ENCODE measurements around the gene MMD. TPM values are rescaled to one million over a fixed set of nuclear protein-coding genes. Genes with fewer than 3 reads are reported as not detected.
"Not testable (repeated sequence)": the region's sequence is repeated elsewhere in the genome, so short reads cannot be mapped to it uniquely, and the experiment has no call there.

MMD gene
- total RNA-seq, 6 experiments from 2014 or later, result 2.8 to 17.2 (median 12.4) TPM

DNA sequence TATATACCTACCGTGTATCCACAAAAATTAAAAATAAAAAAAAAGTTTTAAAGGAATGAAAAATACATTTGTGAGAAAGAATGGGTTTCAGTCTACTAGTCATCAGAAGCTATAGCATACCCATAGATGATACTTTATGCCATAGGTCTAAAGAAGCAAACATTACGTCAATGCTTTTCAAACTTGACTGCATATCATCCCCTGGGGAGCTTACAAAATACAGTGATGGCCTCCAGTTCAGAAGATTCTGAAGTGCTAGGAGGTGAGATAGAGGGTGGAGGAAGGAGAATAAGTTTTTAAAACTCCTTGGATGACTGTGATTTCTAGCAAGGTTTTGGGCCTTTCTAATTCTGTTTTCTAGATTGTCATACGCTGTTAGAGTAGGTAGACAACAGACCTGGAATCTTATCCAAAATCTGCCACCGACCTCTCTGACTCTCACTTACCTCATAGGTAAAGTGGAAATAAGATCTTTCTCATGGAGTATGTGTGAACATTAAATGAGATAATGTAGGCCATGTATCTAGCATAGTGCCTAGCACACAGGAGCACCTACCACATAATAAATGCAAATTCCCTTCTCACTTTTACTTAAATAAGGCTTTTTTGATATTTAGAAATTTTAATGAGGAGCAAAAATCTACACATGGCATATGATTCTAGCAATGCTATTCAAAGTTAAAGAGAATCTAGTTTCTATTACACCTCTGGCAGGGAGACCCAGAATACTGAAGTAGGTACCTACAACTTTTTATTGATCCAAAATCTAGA, 12.4 kb downstream of the MMD start:
- no peak for TF ChIP-seq POLR2A (IDR thresholded peaks at IDR 0.05)
- TF ChIP-seq, protein P1, sequence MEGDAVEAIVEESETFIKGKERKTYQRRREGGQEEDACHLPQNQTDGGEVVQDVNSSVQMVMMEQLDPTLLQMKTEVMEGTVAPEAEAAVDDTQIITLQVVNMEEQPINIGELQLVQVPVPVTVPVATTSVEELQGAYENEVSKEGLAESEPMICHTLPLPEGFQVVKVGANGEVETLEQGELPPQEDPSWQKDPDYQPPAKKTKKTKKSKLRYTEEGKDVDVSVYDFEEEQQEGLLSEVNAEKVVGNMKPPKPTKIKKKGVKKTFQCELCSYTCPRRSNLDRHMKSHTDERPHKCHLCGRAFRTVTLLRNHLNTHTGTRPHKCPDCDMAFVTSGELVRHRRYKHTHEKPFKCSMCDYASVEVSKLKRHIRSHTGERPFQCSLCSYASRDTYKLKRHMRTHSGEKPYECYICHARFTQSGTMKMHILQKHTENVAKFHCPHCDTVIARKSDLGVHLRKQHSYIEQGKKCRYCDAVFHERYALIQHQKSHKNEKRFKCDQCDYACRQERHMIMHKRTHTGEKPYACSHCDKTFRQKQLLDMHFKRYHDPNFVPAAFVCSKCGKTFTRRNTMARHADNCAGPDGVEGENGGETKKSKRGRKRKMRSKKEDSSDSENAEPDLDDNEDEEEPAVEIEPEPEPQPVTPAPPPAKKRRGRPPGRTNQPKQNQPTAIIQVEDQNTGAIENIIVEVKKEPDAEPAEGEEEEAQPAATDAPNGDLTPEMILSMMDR (IDR thresholded peaks at IDR 0.05), result no peak
- H3K4me1 ChIP-seq, result peaks cover 0 to 29% (median 15%) of the 10 kb centered on the region in 4 donors
- peak overlapping the region in 2 of 3 donors; percentile 50 to 70 for H3K27ac ChIP-seq
- ATAC-seq (no peak), DNase-seq (no peak)
- intact Hi-C loops (cut with DNase I), result no loop called here
- no peak overlapping the region for H3K4me3 ChIP-seq
- no peaks in the 10 kb centered on the region for H3K27me3 ChIP-seq
- peaks cover 0 to 15% (median 5%) of the 10 kb centered on the region in 4 donors for H3K36me3 ChIP-seq
- 100% methylated on average over 4 of the region's 4 CpGs for whole genome bisulfite sequencing (ENCODE audit: insufficient coverage, low coverage, low lambda C conversion rate, missing lambda C conversion rate)
- H3K9me3 ChIP-seq, result no peaks in the 10 kb centered on the region

DNA sequence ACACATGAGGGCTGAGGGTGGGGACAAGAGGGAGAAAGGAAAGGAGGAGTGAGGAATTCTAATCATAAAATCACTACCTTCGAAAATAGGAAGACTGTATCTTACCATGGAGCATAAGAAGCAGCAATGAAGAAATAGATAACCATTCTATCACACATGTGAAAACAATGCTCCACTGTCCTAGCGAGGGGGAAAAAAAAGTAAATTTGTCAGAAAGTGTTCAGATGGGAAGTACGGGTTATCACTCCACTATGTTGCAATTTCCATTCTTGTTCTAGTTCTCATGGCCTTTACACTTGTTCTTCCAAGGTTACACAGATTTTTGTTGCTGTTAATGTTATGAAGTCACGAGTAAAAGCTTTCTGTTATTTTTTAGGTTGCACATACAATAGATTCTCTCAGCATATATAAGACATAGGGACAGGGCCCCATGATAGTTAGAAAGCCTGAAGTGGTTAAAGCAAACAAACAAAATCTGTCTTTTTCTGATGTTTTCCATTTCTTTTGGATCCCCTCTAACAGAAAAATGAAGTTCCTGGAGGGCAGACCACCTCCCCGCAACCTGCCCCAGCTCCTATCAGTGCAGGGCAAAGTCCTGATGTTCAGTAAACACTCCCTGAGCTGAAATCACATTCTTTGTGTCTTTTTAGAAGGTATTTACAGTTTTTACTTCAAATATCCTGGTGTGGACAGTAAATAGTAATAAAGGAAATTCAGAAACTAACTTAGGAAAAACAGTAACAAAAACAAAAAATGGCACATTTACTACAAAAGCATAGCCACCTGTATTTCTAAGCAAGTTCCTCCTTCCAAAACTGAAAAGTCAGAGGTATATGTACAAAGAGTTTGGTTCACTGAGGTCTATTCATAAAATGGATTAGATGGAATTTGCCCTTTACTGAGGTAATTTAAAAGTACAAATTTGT, 13.7 kb downstream of the MMD start:
- Histone ChIP-seq H3K4me3 (no peak overlapping the region), H3K36me3 (peaks cover 0 to 10% (median 4%) of the 10 kb centered on the region in 4 donors), H3K27me3 (no peaks in the 10 kb centered on the region), H3K4me1 (peaks cover 0 to 29% (median 15%) of the 10 kb centered on the region in 4 donors), H3K9me3 (no peaks in the 10 kb centered on the region), H3K27ac (peak overlapping the region; percentile 47 to 70 (median 50))
- WGBS (ENCODE audit: insufficient coverage, low coverage, low lambda C conversion rate, missing lambda C conversion rate), result 20% methylated on average over 5 of the region's 5 CpGs
- TF ChIP-seq POLR2A (IDR thresholded peaks at IDR 0.05), result no peak
- TF ChIP-seq, protein P1 (IDR thresholded peaks at IDR 0.05), result no peak
- intact Hi-C loops (cut with DNase I), result no loop called here
- no peak for DNase-seq
- peak; percentile 67 to 82 (median 73) for ATAC-seq

DNA sequence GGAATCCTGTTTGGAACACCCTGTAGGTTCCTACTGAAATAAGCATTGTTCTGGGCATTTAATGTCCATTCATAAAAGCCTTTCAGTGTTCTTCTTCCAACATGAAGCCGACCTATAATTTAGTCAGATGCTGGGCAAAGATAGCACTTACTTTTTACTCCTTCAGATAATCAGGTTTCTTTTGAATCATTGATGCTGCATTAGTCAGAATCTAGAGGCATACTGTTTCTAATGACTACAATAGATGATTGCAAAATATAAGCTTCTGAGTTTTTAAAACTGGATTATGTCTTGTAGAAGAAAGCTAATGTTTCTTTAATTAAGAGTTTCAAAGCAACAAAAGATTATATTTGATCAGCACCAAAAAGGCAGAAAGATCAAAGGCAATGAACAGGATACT, 16.0 kb downstream of the MMD start:
- Histone ChIP-seq H3K4me3 (no peak overlapping the region), H3K27me3 (no peaks in the 10 kb centered on the region), H3K4me1 (peaks cover 0 to 25% (median 15%) of the 10 kb centered on the region in 4 donors), H3K9me3 (no peaks in the 10 kb centered on the region), H3K36me3 (peaks cover 0 to 7% (median 2%) of the 10 kb centered on the region in 4 donors), H3K27ac (no peak overlapping the region)
- TF ChIP-seq POLR2A (IDR thresholded peaks at IDR 0.05), result no peak
- TF ChIP-seq, protein P1 (IDR thresholded peaks at IDR 0.05), result no peak
- DNase-seq (no peak), ATAC-seq (no peak)
- WGBS (ENCODE audit: insufficient coverage, low coverage, low lambda C conversion rate, missing lambda C conversion rate), result 100% methylated on average over 1 of the region's 1 CpG
- intact Hi-C loops (cut with DNase I), result no loop called here

DNA sequence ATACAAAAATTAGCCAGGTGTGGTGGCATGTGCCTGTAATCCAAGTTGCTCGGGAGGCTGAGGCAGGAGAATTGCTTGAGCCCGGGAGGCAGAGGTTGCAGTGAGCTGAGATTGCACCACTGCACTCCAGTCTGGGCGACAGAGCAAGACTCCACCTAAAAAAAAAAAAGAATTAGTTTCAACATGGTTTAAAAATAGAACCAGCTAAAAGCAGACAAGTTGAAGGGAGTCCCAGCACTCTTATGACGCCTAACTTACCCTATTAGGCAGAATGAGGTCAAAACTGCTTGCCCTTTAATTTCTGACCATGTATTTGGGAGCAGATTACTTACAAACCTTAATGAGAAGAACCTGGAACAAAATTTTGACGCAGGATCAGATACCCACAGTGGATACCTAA, 17.4 kb downstream of the MMD start:
- H3K27me3 ChIP-seq; H3K4me3 ChIP-seq; H3K36me3 ChIP-seq; DNase-seq; ATAC-seq; intact Hi-C loops (cut with DNase I); H3K9me3 ChIP-seq; H3K27ac ChIP-seq: not testable (repeated sequence)
- H3K4me1 ChIP-seq, result peaks cover 0 to 19% (median 9%) of the 10 kb centered on the region in 4 donors
- WGBS (ENCODE audit: insufficient coverage, low coverage, low lambda C conversion rate, missing lambda C conversion rate), result 80% methylated on average over 5 of the region's 5 CpGs
